Neuronal stem cell (in vitro differentiated cells): ENCODE results near the gene CHST11.

Source experiments
- DNase-seq: peaks from one replicate; pipeline ENCODE4 v3.0.0-alpha.2; 2013; ENCODE audit warnings: low spot score
- H2AFZ ChIP-seq: one replicate; pipeline ENCODE4 v1.6.1; 2013; ENCODE audit warnings: mild to moderate bottlenecking, low read length, inconsistent platforms
- H2AK5ac ChIP-seq: 2 replicates; pipeline ENCODE4 v1.6.1; 2013; ENCODE audit warnings: low read depth, mild to moderate bottlenecking, inconsistent platforms, low read length, moderate library complexity, mixed read lengths
- H2BK120ac ChIP-seq: 2 replicates; pipeline ENCODE4 v1.6.1; 2013; ENCODE audit warnings: low read depth, mild to moderate bottlenecking, inconsistent platforms, low read length, moderate library complexity, mixed read lengths
- H2BK12ac ChIP-seq: one replicate; pipeline ENCODE4 v1.6.1; 2013; ENCODE audit warnings: low read length, inconsistent platforms
- H2BK15ac ChIP-seq: 2 replicates; pipeline ENCODE4 v1.6.1; 2013; ENCODE audit warnings: mild to moderate bottlenecking, low read length, inconsistent platforms, mixed read lengths
- H2BK5ac ChIP-seq: one replicate; pipeline ENCODE4 v1.6.1; 2013; ENCODE audit warnings: inconsistent platforms, mild to moderate bottlenecking, low read length, moderate library complexity
- H3K14ac ChIP-seq: one replicate; pipeline ENCODE4 v1.6.1; 2013; ENCODE audit warnings: low read length, inconsistent platforms
- H3K18ac ChIP-seq: 2 replicates; pipeline ENCODE4 v1.6.1; 2013; ENCODE audit warnings: low read length, inconsistent platforms
- H3K23ac ChIP-seq: 2 replicates; pipeline ENCODE4 v1.6.1; 2013; ENCODE audit warnings: low read depth, mild to moderate bottlenecking, mixed read lengths, low read length, inconsistent platforms; ENCODE audit not compliant: poor library complexity
- H3K27ac ChIP-seq: replicated peaks from 3 replicates; pipeline ENCODE4 v1.5.1; 2013; ENCODE audit warnings: low read length, inconsistent platforms
- H3K27me3 ChIP-seq, 3 experiments: 2 replicates each; pipeline ENCODE4 v1.6.1; 2013; ENCODE audit warnings: low read length in 3 of 3, mild to moderate bottlenecking in 2 of 3, inconsistent platforms in 1 of 3, low read depth in 1 of 3, mixed read lengths in 1 of 3, moderate library complexity in 1 of 3; ENCODE audit not compliant: control insufficient read depth in 3 of 3, insufficient read depth in 3 of 3
- H3K36me3 ChIP-seq, 2 donors: replicated peaks in 1 of 2; 2 replicates each; pipeline ENCODE4 v1.6.1; 2013; ENCODE audit warnings: low read length in 2 of 2; ENCODE audit not compliant: control insufficient read depth in 2 of 2, insufficient read depth in 2 of 2
- H3K4ac ChIP-seq: 2 replicates; pipeline ENCODE4 v1.6.1; 2013; ENCODE audit warnings: inconsistent platforms, mild to moderate bottlenecking, low read length, moderate library complexity
- H3K4me1 ChIP-seq, 2 donors: 1 replicate in 1 of 2; 2 replicates in 1 of 2; pipeline ENCODE4 v1.6.1; 2013; ENCODE audit warnings: low read length in 2 of 2, low read depth in 1 of 2; ENCODE audit not compliant: control insufficient read depth in 2 of 2, insufficient read depth in 1 of 2
- H3K4me2 ChIP-seq: one replicate; pipeline ENCODE4 v1.6.1; 2013; ENCODE audit warnings: mild to moderate bottlenecking, low read length, inconsistent platforms; ENCODE audit not compliant: insufficient read depth, poor library complexity, severe bottlenecking
- H3K4me3 ChIP-seq, 2 donors: 2 replicates each; pipeline ENCODE4 v1.5.1; 2013; ENCODE audit warnings: low read length in 2 of 2, mild to moderate bottlenecking in 2 of 2, inconsistent platforms in 1 of 2, moderate library complexity in 1 of 2
- H3K79me1 ChIP-seq: one replicate; pipeline ENCODE4 v1.6.1; 2013; ENCODE audit warnings: low read depth, mild to moderate bottlenecking, inconsistent platforms, low read length, moderate library complexity
- H3K9ac ChIP-seq: one replicate; pipeline ENCODE4 v1.6.1; 2013; ENCODE audit warnings: mild to moderate bottlenecking, low read depth, low read length, inconsistent platforms; ENCODE audit not compliant: poor library complexity
- H3K9me3 ChIP-seq, 2 donors: replicated peaks in 1 of 2; 2 replicates each; pipeline versions ENCODE3 to v1.6.1; 2013; ENCODE audit warnings: low read length in 2 of 2, mild to moderate bottlenecking in 2 of 2, inconsistent platforms in 1 of 2, low read depth in 1 of 2, mixed read lengths in 1 of 2, moderate library complexity in 1 of 2; ENCODE audit not compliant: control insufficient read depth in 2 of 2, insufficient read depth in 1 of 2
- H4K8ac ChIP-seq: one replicate; pipeline ENCODE4 v1.6.1; 2013; ENCODE audit warnings: low read depth, mild to moderate bottlenecking, inconsistent platforms, low read length, moderate library complexity
- H4K91ac ChIP-seq: one replicate; pipeline ENCODE4 v1.6.1; 2013; ENCODE audit warnings: low read length, low read depth, mild to moderate bottlenecking, inconsistent platforms; ENCODE audit not compliant: poor library complexity
- WGBS, 2 donors: extraction: QIAGEN DNeasy Blood & Tissue Kit; methylation state at CpG; one replicate each; pipeline ENCODE4 v1.1.7; 2013; ENCODE audit warnings: missing lambda C conversion rate in 2 of 2, mixed read lengths in 1 of 2; ENCODE audit not compliant: insufficient read length in 2 of 2, insufficient replicate concordance in 1 of 2; ENCODE audit errors: extremely low coverage in 2 of 2; 5-methylcytosine and 5-hydroxymethylcytosine counted together

CHST11 gene

DNA sequence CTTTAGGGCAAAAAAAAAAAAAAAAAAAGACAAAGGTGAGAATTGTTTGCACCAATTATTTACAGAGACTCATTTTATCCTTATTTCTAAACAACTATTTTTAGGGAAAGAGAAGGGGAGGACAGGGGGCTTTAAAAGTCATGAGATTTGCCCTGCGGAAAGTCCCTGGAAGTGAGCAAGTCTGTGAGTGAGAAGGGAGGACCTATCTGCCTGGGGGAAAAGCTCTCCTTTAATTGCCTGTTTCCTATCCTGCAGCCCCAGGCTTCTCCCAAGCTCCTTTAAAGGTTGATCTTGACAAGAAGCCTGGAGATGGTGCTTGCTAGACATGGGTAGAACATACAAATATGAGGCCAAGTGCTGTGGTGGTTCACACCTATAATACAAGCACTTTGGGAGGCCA lies 8.3 kb upstream of the CHST11 start:
- no peak overlapping the region for H3K9ac ChIP-seq
- no CpG with 5 or more reads among the region's 1 CpG for WGBS, 2 donors
- no peak overlapping the region for H3K4ac ChIP-seq
- H2BK120ac ChIP-seq: no peak overlapping the region
- no peak overlapping the region for H3K23ac ChIP-seq
- H3K4me2 ChIP-seq: no peak overlapping the region
- H3K27ac ChIP-seq: no peak overlapping the region
- H2BK15ac ChIP-seq: no peak overlapping the region
- H2AFZ ChIP-seq: no peak overlapping the region
- no peak overlapping the region for H3K4me3 ChIP-seq
- no peak for DNase-seq
- H2BK12ac ChIP-seq: no peak overlapping the region
- H3K4me1 ChIP-seq: peaks cover 2% of the 10 kb centered on the region in 2 donors
- no peak overlapping the region for H2BK5ac ChIP-seq
- H4K8ac ChIP-seq: no peak overlapping the region
- H4K91ac ChIP-seq: no peak overlapping the region
- no peaks in the 10 kb centered on the region for H3K79me1 ChIP-seq
- H2AK5ac ChIP-seq: no peak overlapping the region
- no peak overlapping the region for H3K18ac ChIP-seq
- peaks cover 0 to 3% of the 10 kb centered on the region in 2 donors for H3K9me3 ChIP-seq
- peaks cover 0 to 30% (median 0%) of the 10 kb centered on the region in 3 experiments for H3K27me3 ChIP-seq
- no peaks in the 10 kb centered on the region for H3K36me3 ChIP-seq
- no peak overlapping the region for H3K14ac ChIP-seq

- H3K4me1 ChIP-seq: no peaks in the 10 kb centered on the region
- no peak overlapping the region for H3K4me2 ChIP-seq
- DNase-seq: no peak
- H3K9me3 ChIP-seq: peaks cover 0 to 3% of the 10 kb centered on the region in 2 donors
- H2AFZ ChIP-seq: no peak overlapping the region
- no peak overlapping the region for H3K4me3 ChIP-seq
- no peak overlapping the region for H2AK5ac ChIP-seq
- H3K27ac ChIP-seq: no peak overlapping the region
- no peak overlapping the region for H3K4ac ChIP-seq
- H4K91ac ChIP-seq: no peak overlapping the region
- peaks cover 0 to 26% (median 0%) of the 10 kb centered on the region in 3 experiments for H3K27me3 ChIP-seq
- no peaks in the 10 kb centered on the region for H3K79me1 ChIP-seq
- H2BK12ac ChIP-seq: no peak overlapping the region
- H3K36me3 ChIP-seq: no peaks in the 10 kb centered on the region
- H2BK120ac ChIP-seq: no peak overlapping the region
- H3K18ac ChIP-seq: no peak overlapping the region
- H3K14ac ChIP-seq: no peak overlapping the region
- no peak overlapping the region for H3K9ac ChIP-seq
- H2BK5ac ChIP-seq: no peak overlapping the region
- H4K8ac ChIP-seq: no peak overlapping the region
- no peak overlapping the region for H2BK15ac ChIP-seq
- H3K23ac ChIP-seq: no peak overlapping the region
Measured at GRCh38 chr12:104450700-104451099, 6.0 kb upstream of the CHST11 start.

DNA sequence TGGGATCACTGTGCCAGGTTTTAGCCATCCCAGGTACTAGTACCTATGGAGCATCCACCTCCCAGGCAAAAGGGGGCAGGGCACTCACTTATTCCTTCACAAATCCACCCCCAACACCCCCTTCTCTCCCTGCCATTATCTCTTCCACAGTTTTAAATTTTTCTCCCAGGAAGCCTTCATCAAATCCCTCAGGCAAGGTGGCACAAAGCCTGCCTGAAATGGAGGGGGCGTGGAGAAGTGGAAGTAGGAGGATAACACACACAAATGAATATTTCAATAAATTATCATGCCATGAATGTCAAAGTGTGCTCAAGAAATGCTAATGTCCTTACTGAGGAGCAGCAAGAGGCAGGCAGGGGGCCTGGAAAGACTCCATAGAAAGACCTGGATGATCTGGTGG lies 4.7 kb upstream of the CHST11 start:
- Histone ChIP-seq H2BK5ac (no peak overlapping the region), H4K91ac (no peak overlapping the region), H3K18ac (no peak overlapping the region), H2BK15ac (no peak overlapping the region), H2BK12ac (no peak overlapping the region), H2BK120ac (no peak overlapping the region), H3K9ac (no peak overlapping the region), H3K27me3 (peaks cover 0 to 24% (median 0%) of the 10 kb centered on the region in 3 experiments), H3K23ac (no peak overlapping the region), H3K4me3 (no peak overlapping the region), H3K4ac (no peak overlapping the region), H3K9me3 (peaks cover 0 to 3% of the 10 kb centered on the region in 2 donors), H3K36me3 (no peaks in the 10 kb centered on the region), H3K4me2 (no peak overlapping the region), H2AFZ (no peak overlapping the region), H4K8ac (no peak overlapping the region), H2AK5ac (peak overlapping the region; percentile 25), H3K27ac (no peak overlapping the region), H3K4me1 (peaks cover 0 to 4% of the 10 kb centered on the region in 2 donors), H3K79me1 (no peaks in the 10 kb centered on the region), H3K14ac (no peak overlapping the region)
- WGBS, 2 donors: no CpG with 5 or more reads among the region's 1 CpG
- DNase-seq: no peak

- Histone ChIP-seq H4K91ac (no peak overlapping the region), H4K8ac (no peak overlapping the region), H2AFZ (no peak overlapping the region), H2BK5ac (no peak overlapping the region), H3K79me1 (peaks cover 1% of the 10 kb centered on the region), H3K23ac (no peak overlapping the region), H2BK120ac (no peak overlapping the region), H3K4me2 (no peak overlapping the region), H3K18ac (no peak overlapping the region), H3K9me3 (peaks cover 0 to 3% of the 10 kb centered on the region in 2 donors), H3K36me3 (no peaks in the 10 kb centered on the region), H3K27me3 (peaks cover 0 to 22% (median 0%) of the 10 kb centered on the region in 3 experiments), H2BK12ac (no peak overlapping the region), H3K14ac (no peak overlapping the region), H2BK15ac (no peak overlapping the region), H3K4me1 (peaks cover 2 to 4% of the 10 kb centered on the region in 2 donors), H3K4ac (no peak overlapping the region), H3K4me3 (no peak overlapping the region), H3K9ac (no peak overlapping the region), H3K27ac (no peak overlapping the region), H2AK5ac (no peak overlapping the region)
- DNase-seq: no peak
- WGBS, 2 donors: 100% methylated on average over 1 to 2 of the region's 2 CpGs
Measured at GRCh38 chr12:104453133-104453532, 3.6 kb upstream of the CHST11 start.
